ENCODE results near the gene PYGO2.
A peak's percentile ranks its signal among the peaks of the same experiment; 100 is the strongest.
"Not testable (repeated sequence)": the region's sequence is repeated elsewhere in the genome, so short reads cannot be mapped to it uniquely, and the experiment has no call there.

PYGO2 gene

GRCh38 chr1:154999571-155000410, 38.2 kb upstream of the PYGO2 start:
- DNase-seq = peak; percentile 37

- DNase-seq = no peak
These were observed 37.4 kb upstream of the PYGO2 start for GRCh38 chr1:154998818-154999570.

- DNase-seq = no peak
These were observed 36.7 kb upstream of the PYGO2 start for GRCh38 chr1:154998201-154998780.

- no peak for DNase-seq
These were observed 35.6 kb upstream of the PYGO2 start for GRCh38 chr1:154996966-154997701.

GRCh38 chr1:154995301-154995983, 33.9 kb upstream of the PYGO2 start:
- peak; percentile 15 for DNase-seq

- DNase-seq = no peak
These were observed 33.0 kb upstream of the PYGO2 start for GRCh38 chr1:154994591-154994990.

- DNase-seq = no peak
These were observed 32.6 kb upstream of the PYGO2 start for GRCh38 chr1:154994269-154994587.

- DNase-seq = no peak
These were observed 32.1 kb upstream of the PYGO2 start, which contains the start of gene LENEP for GRCh38 chr1:154993572-154994268. TSS of gene LENEP (plus strand) at chr1:154993586. CDS start at chr1:154993608, 22 bp downstream.

GRCh38 chr1:154992721-154993571, 31.4 kb upstream of the PYGO2 start:
- peak; percentile 50 for DNase-seq

- DNase-seq = no peak
These were observed 28.7 kb upstream of the PYGO2 start for GRCh38 chr1:154990276-154990675.

GRCh38 chr1:154989195-154989860, 27.7 kb upstream of the PYGO2 start:
- DNase-seq = no peak

- no peak for DNase-seq
These were observed 26.7 kb upstream of the PYGO2 start for GRCh38 chr1:154988058-154988954.

GRCh38 chr1:154987326-154987725, 25.7 kb upstream of the PYGO2 start:
- no peak for DNase-seq

GRCh38 chr1:154986736-154987135, 25.2 kb upstream of the PYGO2 start:
- not testable (repeated sequence) for DNase-seq

- no peak for DNase-seq
These were observed 22.3 kb upstream of the PYGO2 start for GRCh38 chr1:154983776-154984466.

- peak; percentile 99 for DNase-seq
These were observed 21.5 kb upstream of the PYGO2 start, which contains the start of gene FLAD1 for GRCh38 chr1:154982897-154983648. TSS of gene FLAD1 (plus strand) at chr1:154983344. CDS start at chr1:154983695, 351 bp downstream.

GRCh38 chr1:154982341-154982740, 20.8 kb upstream of the PYGO2 start:
- no peak for DNase-seq

- no peak for DNase-seq
These were observed 16.8 kb upstream of the PYGO2 start for GRCh38 chr1:154978360-154978759.
